GM15510 (cell line): Measurements from ENCODE around the gene CAMTA2.

ENCODE experiments used
- POLR2A ChIP-seq: IDR thresholded peaks from 3 replicates; pipeline ENCODE4 v1.6.1; 2011; ENCODE audit warnings: borderline replicate concordance; ENCODE audit not compliant: insufficient read length; ENCODE audit errors: extremely low read depth

The CAMTA2 gene

DNA sequence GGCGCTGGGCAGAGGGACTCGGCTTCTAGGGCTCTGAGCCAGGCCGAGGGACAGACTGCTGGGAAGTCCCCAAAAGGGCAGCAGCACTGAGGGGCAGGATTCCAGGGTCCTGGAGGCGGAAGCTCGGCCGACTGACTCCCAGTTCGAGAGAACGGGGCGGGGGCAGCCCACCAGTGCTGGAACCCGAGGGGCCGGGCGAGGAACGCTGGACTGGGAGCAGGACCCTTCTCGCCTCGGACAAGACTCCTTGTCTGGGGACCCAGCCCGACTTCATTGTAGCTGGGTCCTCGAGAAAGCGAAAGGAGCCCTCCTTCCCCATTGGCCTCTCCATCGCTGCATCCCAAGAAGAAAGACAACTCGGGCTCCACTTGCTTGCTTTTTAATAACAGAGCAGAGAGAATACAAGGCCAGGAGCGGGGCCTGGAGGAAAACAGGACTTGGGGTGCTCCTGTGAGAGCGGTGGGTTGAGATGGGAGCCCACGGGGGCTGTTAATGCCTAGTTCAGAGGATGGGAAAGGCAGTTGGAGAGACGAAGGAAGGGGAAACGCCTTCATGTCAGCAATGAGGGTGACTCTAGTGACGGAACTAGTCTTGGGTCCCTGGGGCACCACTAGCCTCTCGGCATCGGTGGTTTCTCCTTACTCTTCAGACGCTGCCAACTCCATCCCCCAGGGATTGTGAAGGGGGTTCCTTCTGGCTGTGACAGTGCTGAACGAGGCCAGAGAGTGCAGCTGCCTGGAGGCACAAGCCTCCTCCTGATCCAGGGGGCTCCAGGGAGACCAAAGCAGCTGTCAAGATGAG lies 492 bp upstream of the CAMTA2 start:
- TF ChIP-seq POLR2A = no peak

DNA sequence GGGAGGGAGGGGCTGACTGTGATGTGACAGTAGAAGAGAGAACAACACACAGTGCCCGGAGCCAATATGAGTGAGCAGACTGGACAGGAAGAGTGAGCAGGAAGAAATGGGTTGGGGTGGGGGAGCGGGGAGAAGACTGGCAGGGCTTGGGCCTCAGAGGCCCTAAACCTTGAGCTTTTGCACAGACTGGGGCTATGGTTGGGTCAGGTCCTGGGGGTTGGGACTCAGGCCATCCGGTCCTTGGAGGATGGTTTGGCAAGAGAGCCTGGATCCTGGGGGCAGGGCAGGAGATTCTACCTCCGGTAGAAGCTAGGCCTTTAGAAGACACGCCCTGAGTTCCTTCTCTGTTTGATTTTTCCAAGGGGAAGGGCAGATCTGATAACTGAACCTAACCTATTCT lies 1.1 kb downstream of the CAMTA2 start:
- no peak for TF ChIP-seq POLR2A

DNA sequence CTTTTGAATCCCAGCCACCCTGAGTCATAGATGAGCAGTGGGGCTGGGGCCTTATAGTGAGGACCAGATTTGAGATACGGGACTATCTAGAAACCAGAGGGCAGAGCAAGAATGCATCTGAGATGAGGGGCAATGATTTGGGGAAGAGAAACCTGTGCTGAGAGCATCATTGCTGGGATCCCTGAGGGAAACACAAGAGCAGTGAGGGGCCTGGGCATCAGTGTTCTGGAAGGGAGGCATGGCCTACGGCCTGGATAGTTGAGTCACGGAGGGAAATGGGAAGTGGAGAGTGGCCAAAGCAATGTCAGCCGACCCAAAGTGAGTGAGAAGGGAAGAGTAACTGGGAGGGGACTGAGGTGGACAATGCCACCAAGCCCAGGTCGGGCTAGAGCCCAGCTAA lies 5.2 kb downstream of the CAMTA2 start:
- no peak for TF ChIP-seq POLR2A

DNA sequence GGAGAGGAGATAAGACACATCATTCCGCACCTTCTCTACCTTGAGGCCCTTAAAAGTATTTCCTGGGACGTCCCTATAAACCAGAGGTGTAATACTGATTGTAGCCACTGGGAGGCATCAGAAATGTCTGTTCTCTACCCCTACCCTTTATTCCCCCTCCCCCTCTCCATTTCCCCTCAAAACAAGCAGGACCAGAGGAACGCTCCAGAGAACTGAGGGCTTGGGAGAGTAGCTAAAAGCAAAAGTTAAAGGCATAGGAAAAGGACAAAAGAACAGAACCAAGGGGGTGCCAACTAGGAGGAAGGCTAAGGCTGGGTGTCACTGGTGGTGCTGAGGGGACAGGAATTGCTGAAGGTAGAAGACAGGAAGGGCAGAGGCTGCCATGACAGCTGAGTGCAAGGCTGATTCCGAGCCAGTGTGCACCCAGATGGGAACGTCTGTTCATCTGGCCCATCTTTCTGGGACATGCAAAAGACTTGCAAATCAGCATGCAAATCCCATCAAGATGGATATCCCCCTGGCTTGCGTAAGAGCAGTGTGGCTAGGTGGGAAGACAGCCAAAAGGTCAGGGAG lies 6.7 kb downstream of the CAMTA2 start:
- TF ChIP-seq POLR2A = no peak

DNA sequence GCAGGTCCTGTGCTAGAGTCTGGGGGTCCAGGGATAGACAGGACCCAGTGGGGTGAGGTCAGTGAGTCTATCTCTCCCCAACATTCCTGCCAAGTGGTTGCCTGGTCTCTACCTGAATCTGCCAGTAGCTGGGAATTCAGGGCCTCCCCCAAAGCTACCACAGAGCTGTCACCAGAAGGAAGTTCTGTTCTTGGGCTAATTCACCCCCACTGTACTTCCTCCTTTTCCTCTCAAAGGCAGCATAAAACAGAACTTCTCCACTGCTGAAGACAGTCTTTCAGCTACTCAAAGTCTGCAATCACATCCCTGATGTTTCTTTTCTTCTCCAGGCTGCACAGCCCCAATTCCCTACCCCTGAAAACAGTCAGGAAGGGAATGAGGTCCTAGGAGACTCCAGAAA lies 8.7 kb downstream of the CAMTA2 start:
- TF ChIP-seq POLR2A = no peak

DNA sequence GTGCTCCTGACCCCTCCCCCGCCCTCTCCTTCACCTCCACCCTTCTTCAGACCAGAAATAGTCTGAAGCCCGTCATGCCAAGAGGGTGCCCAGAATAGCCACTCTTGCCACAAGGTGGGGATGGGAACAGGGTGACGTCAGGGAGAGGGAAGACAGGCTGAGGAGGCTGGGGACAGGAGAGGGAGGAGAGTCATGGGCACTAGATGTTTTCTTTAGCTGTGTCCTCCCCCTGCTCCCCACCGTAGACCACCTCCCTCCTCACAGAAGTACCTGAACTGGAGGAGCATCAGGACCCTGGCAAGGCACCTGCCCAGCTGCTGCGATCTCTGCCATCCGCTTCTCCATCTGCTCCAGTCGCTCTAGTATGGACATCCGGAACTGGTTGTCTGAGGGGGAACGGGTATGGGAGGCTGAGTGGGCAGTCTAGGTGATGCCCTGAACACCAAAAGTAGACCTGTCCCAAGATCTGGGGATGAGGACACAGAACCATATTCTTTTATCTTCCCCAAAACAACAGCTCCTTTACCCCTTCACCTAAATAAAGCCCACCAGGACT lies 13.3 kb downstream of the CAMTA2 start:
- TF ChIP-seq POLR2A = no peak

DNA sequence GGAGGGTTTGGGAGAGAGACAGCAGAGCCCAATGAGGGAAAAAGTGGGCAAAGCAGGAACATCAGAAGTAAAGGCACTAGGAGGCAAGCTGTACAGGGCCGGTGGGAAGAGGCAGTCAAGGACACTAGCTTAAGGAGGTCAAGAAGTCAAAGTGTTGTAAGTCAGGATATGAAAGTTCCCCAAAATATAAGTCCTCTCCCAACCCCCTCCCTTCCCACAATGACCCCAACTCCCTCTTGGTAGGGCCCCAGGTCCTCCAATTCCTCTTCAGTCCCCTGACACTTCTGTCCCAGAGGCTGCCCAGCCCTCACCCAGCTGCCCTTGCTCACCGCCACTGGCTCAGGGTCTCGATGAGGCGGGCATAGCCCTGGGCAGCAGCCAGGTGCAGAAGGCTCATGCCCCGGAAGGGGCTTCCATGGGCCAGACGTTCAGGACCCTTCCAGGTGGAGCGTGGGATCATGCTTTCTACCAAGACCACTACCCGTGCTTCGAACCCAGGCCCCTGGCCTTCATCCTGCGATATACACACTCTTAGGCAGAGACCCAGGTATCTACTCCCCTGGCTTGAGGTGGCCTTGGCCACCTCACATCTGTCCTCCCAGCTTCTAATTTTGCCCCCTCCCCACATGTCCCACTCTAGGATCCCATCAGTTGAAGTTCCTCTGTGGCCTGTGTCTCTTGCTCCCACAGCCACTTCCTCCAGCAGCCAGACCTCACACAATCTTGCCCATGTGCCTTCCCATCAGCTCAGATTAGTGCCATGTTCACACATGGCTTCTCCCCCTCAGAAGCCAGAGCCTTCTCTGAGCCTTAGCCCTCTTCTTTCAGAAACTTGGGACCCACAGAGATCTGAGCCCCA lies 14.0 kb downstream of the CAMTA2 start:
- TF ChIP-seq POLR2A = no peak

DNA sequence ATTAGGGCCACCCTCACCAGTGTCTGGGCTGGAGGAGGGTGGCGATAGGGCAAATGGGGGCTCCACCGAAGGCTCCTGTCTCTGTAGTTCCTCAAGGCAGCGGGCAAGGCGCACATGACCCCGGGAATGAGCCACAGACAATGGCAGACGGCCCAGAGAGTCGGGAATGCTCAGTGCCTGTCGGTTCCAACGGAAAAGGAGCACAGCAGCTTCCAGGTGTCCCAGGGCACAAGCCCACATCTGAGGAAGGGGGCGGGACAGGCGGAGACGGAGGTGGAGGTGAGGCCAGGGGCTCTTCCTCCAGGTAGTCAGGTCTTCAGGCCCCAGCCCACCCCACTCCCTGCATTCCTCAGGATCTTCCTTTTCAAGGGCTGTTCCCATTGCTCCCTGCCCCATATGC lies 14.7 kb downstream of the CAMTA2 start:
- no peak for TF ChIP-seq POLR2A

DNA sequence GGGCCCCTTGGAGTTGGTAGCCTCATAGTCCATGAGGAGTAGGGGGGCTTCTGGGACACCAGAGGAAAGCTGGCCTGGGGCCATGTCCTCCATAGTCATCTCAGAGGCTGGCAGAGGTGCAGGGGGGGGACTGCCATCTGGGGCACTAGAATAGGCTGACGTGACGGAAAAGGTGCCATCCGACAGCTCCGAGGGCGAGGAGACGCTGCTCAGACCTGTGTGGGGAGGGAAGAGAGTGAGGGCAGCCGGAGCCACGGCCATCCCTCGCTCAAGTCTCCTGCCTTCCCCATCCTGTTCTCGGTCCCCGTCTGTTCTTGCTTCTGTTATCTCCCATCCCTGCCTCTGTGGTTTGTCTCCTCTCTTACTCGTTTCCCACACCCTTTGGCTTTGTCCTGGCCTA lies 15.2 kb downstream of the CAMTA2 start:
- TF ChIP-seq POLR2A = no peak

DNA sequence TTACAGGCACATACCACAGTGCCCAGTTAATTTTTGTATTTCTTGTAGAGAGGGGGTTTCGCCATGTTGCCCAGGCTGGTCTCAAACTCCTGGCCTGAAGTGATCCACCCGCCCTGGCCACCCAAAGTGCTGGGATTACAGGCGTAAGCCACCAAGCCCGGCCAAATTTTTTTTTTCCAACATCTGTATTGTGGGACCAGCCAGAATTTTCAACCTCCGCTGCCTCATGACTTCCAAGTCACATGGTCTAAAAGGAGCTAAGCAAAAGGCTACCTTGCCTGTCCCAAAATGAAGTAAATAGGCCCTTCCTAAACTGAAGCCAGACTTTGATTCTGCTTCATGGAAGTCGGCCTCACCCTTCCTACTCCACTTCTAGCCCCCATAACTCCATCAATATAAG lies 15.6 kb downstream of the CAMTA2 start:
- TF ChIP-seq POLR2A = no peak

DNA sequence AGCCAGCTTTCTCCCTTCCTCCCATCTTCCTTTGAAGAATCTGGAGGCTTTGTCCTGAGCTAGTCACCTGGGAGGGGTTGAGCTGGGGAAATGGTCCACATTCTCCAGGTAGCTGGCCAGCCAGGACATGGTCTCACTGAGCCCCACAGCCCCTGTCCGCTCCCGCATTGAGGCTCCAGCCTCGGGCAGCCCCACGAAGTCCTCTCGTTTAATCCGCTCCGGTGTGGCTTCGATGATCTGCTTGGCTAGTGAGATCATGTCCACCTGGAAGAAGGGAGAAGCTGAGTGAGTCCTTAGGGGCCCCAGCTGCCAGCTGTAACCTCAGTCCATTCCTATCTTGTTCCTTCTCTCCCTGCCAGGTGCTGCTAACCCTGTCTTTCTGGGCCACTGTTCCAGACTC lies 17.2 kb downstream of the CAMTA2 start:
- TF ChIP-seq POLR2A = no peak

DNA sequence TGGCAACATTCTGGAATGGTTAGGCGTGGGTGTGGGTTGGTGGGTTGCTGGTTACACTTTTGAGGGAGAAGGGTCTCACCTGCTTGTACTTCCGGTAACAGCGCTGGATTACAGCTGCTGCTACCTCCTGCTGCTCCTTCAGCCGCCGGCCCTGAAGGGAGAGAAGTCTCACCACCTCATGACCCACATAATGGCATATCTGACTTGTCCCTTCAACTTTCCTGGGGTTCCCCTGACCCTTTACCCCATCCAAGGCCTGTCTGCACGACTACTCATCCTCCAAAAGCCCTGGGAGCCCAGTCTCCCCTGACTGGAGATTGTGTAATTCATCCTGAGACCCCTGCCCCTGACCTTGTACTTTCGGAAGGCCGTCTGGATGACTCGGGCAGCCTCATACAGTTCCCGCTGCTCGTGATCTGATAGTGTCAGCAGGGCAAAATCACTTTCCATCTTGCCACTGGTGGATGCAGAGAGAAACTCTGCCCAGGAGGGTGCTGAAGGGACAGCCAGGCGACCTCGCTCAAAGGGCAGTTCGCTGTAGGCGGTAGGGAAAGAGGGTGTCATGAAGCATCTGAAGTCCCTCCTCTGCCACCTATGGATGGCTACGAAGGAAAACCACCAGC lies 17.8 kb downstream of the CAMTA2 start:
- TF ChIP-seq POLR2A = no peak

DNA sequence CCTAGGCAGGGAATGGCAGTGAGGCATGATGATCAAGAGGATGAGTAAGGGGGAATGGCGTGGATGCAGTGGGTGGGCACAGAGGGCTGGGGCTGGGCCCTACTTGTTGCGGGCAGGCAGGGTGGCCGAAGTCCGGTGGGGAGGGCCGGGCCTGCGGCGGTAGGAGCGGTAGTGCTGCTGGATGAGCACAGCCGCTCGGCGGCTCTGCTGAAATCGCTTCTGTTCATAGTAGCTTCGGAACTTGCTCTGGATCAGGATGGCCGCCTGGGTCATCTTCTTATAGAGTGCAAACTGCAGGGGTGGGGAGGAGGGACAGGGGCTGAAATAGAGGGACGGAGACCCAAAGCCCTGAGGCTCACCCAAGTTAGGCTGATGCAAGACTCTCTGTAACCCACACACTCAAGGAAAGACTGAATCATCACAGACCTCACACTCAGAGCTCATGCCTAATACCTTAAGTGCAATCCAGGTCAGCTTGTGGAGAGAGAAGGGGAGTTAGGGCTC lies 18.4 kb downstream of the CAMTA2 start:
- no peak for TF ChIP-seq POLR2A

DNA sequence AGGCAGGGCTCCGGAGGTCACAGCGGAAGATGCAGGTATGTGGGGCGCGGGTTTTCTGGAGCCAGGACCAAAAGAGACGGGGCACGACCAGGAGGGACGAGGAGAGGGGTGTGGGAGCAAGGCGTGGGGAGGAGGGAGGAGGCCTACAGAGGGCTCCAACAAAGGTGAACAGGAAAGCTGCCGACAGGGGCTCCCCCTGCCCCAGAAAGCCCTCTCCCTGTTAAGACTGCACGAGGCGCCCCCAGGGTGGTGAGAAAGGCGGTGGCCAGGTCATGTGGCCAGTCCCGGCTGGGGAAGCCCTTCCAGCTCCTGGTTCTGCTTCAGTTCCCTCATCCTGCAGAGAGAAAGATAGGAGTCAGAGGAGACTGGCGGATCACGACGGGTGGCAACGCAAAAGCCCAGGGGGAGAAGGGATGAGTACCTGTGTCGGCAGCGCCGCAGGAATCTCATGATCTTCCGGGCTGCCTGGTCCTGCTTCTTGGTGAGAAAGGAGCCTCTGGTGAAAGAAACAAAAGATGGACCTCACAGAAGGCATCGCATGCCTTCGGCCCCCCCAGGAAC lies 18.9 kb downstream of the CAMTA2 start:
- no peak for TF ChIP-seq POLR2A

DNA sequence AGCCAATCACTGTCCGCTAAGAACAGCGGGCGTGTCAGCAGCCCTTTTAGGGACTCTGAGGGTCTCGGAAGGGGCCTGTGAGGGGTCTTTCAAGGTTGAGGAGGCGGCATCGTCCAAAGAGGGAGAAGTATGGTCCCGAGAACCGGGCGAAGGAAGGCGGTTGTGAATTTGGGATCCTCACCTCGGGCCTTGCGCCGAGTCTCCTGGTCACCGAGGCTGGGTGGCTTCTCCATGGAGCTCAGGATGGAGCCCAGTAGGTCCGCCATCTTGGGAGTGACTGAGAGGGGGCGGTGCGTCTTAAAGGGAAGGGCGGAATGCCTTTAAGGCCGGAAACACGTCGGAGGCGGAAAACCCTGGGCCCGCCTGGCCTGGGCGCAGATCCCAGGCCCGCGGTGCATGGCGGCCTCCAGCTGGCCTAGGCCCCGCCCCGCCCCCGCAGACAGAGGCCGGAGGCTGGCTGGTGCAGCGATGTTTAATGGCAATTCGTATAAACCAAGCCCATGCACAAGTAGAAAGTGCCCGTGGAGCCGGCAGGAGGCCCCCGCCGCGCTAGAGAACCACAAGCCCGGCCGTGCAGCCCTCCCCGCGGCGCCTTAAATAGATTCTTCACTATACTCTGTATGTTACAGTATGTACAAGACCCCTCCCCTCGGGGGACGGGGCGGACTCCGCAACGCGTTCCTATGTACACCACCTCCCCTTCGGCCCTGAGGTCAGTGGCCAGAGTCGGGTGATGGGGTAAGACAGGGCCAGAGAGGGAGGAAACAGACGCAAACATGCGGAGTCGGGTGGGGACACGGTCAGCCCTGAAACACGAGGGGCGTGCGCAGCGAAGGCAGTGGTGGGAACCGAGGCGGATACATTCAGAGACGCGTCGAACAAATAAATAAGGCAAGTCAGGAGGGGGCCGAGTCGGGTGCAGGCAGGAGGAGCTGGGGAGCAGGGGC lies 19.7 kb downstream of the CAMTA2 start, which contains the start of gene SPAG7:
Gene SPAG7, minus strand, starts transcription at position 279 of the 947 bp plus-strand sequence. Its CDS starts 13 bp downstream, at position 266.
- peak; percentile 79 for TF ChIP-seq POLR2A
